DND-41 (cell line): ENCODE measurements around the gene DOC2A.

Experiments
- CTCF ChIP-seq: IDR thresholded peaks from 2 replicates; pipeline ENCODE4 v1.5.1; 2012; ENCODE audit warnings: borderline replicate concordance, low read length, moderate library complexity, mild to moderate bottlenecking; ENCODE audit not compliant: poor library complexity, severe bottlenecking; ENCODE audit errors: extremely low read depth
- EZH2 ChIP-seq: IDR thresholded peaks from 3 replicates; pipeline ENCODE4 v1.6.1; 2012; ENCODE audit warnings: borderline replicate concordance, low read depth, mild to moderate bottlenecking, moderate library complexity, low read length, inconsistent platforms; ENCODE audit not compliant: severe bottlenecking

DNA sequence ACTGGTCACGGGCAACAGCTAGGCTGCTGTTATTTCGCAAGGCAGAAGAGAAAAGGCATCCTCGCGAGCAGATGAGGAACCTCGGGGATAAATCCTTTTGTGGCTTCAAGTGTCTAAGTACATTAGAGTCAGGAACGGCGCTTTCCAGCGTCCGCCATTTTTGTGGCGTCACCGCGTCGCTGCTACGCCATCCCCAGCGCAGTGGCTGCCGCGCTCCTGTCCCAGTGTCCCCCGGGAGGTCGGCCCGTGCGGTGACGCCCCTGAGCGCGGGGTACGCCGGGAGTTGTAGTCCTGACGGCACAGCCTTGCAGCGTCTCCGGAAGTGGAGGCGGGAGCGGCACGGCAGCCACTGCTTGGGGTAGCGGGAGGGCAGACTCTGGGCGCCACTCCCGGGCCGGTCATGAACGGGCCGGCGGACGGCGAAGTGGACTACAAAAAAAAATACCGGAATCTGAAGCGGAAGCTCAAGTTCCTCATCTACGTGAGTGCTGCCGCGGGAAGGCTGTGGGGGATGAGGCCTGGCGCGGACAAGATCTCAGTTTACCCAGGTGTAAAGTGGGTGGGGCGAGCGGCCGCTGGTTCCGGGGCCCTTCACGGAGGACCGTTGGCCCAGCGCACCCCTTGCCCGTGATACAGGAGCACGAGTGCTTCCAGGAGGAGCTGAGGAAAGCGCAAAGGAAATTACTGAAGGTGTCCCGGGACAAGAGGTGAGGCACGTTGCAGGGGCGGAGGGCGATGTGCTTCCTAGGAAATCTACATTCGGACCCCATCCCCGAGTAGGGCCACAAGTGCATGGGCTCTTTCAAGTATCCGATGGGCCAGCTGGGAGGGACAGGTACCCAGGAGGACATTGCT is 14.7 kb downstream of the DOC2A start, which contains the start of gene INO80E:
- peak; percentile 2 for TF ChIP-seq CTCF
- no peak for TF ChIP-seq EZH2
